Skin epidermis (tissue), 12 donors: ENCODE data around the gene RBL2.

ENCODE experiments used
- H3K27ac ChIP-seq, 21 experiments: fragments of 200-600 bp; sonication (generic) in 11 of 21; one replicate each; pipeline ENCODE4 v1.5.0; 2020; ENCODE audit warnings: mild to moderate bottlenecking in 3 of 21, inconsistent platforms in 2 of 21, moderate library complexity in 2 of 21
- H3K4me3 ChIP-seq, 7 experiments: fragments of 200-600 bp; sonication (generic) in 2 of 7; one replicate each; pipeline ENCODE4 v1.5.0; 2020; ENCODE audit warnings: inconsistent platforms in 2 of 7, mild to moderate bottlenecking in 2 of 7, moderate library complexity in 1 of 7

RBL2 gene

GRCh38 chr16:53449816-53450517 is 15.7 kb downstream of the RBL2 start:
- peak overlapping the region in 1 of 21 experiments; percentile 45 for H3K27ac ChIP-seq
- H3K4me3 ChIP-seq: no peak overlapping the region

GRCh38 chr16:53453928-53454327 is 19.7 kb downstream of the RBL2 start:
- Histone ChIP-seq H3K4me3 (no peak overlapping the region), H3K27ac (peak overlapping the region in 3 of 21 experiments; percentile 4 to 89 (median 14))

DNA sequence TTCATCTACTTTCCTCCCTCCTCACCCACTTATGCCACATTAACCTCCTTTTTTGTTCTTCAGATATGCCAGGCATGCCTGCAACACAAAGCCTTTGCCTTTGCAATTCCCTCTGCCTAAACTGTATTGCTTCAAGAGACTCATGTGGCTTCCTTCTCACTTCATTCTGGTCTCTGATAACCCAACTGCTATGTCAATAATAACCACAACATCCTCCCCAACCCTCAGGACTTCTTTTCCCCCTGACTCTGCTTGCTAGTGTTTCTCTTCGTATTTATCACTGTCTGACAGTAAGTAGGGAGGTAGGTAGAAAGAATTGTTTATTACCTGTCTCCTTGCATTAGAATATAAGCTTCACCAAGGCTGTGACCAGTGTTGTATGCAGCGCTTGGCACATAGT is 22.4 kb downstream of the RBL2 start:
- Histone ChIP-seq H3K4me3 (no peak overlapping the region), H3K27ac (peak overlapping the region in 11 of 21 experiments; percentile 21 to 90 (median 44))

DNA sequence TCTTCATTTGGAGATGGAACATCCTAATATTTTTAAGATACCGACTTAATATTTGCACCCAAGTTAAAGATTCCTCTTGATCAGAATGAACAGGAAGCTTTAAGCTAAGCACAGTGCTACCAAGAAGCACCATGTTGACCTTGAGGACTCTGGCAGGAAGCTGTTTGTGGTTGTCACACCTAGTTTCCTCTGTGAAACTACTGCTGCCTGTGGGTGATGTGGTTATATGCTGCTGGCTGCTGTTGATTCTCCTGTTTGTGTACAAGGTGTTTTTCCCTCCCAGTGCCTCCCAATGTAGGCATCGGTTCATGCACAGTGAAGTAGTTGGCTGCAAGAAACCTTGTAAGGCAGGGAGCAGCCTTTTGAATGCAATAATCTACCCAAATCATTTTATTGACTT is 23.4 kb downstream of the RBL2 start:
- H3K4me3 ChIP-seq: peak overlapping the region in 1 of 7 experiments; percentile 4
- peak overlapping the region in 10 of 21 experiments; percentile 21 to 90 (median 56) for H3K27ac ChIP-seq

DNA sequence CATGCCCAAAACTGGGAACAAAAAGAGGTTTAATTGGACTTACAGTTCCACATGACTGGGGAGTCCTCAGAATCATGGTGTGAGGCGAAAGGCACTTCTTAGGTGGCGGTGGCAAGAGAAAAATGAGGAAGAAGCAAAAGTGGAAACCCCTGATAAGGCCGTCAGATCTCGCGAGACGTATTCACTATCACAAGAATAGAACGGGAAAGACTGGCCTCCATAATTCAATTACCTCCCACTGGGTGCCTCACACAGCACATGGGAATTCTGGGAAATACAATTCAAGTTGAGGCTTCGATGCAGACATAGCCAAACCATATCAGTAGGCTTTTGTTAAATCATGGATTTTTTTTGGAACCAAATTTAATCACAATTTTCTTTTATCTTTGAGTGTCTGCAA is 24.4 kb downstream of the RBL2 start:
- Histone ChIP-seq H3K4me3 (no peak overlapping the region), H3K27ac (peak overlapping the region in 6 of 21 experiments; percentile 5 to 81 (median 52))

DNA sequence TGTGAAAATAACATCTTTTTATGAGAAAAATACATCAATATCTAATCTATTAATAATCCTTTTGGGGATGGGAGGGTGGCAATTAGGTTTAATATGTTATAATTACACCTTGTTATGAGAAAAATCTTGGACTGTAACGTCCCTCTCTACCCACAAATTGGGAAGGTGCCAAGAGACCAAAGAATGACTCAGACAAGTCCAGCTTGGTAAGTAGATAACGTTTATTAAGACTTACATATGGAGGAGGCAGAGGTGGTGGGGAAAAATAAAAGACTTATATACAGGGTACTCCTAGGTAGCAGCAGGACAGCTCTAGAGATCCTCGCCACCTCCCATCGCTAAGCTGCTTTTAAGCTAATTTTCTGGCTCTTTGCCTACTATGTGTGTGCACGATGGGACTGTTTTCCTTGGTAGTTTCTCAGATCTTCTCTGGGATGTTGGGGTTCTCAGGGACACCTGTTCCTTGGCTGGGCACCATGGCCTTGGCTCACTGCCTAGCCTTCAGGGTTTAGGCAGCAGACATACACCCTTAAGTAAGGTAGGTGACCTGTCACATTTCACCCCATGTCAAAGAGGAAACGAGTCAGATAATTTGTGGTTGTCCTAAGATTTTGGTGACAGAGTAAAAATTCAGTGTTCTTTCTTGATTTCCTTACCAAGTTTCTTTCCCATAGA is 31.5 kb downstream of the RBL2 start:
- Histone ChIP-seq H3K4me3 (no peak overlapping the region), H3K27ac (no peak overlapping the region)

GRCh38 chr16:53476867-53477266 is 42.6 kb downstream of the RBL2 start:
- no peak overlapping the region for H3K4me3 ChIP-seq
- H3K27ac ChIP-seq: no peak overlapping the region

DNA sequence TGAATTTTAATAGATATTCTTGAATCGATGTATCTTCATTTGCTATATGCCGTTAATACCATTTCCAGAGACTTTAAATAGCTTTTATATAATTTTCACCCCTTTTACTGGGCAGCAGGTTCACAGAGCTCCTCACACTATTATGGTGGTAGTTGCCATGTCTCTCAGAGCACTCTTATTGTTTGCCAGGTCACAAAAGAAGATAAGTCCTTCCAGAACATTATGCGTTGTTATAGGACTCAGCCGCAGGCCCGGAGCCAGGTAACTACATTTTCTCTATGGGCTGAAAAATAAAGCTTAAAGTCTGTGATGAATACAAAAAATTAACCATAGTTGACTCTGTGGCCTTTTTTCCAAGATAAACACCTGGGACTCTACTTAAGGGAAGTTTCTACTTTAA is 44.7 kb downstream of the RBL2 start:
- Histone ChIP-seq H3K4me3 (no peak overlapping the region), H3K27ac (no peak overlapping the region)

- Histone ChIP-seq H3K4me3 (no peak overlapping the region), H3K27ac (no peak overlapping the region)
Observed at GRCh38 chr16:53480394-53480793, 46.1 kb downstream of the RBL2 start.

- no peak overlapping the region for H3K4me3 ChIP-seq
- H3K27ac ChIP-seq: no peak overlapping the region
Observed at GRCh38 chr16:53482123-53482522, 47.9 kb downstream of the RBL2 start.

DNA sequence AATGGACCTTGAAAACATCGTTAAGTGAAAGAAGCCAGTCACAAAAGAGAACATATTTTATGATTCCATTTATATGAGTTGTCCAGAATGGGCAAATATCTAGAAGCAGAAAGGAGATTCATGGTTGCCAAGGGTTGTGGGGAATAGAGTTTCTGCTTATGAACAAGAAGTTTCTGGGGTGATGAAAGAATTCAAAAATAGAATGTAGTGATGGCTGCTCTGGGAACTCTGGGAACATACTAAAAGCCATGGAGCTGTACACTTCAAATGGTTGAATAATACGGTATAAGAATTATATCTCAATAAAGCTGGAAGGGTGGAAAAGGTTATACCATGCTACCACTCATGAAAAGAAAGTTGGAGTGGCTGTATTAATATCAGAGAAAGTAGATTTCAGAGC is 50.3 kb downstream of the RBL2 start:
- Histone ChIP-seq H3K4me3 (no peak overlapping the region), H3K27ac (no peak overlapping the region)

- no peak overlapping the region for H3K4me3 ChIP-seq
- H3K27ac ChIP-seq: no peak overlapping the region
Observed at GRCh38 chr16:53486230-53486629, 52.0 kb downstream of the RBL2 start.

- Histone ChIP-seq H3K4me3 (no peak overlapping the region), H3K27ac (peak overlapping the region in 1 of 21 experiments; percentile 3)
Observed at GRCh38 chr16:53489755-53490154, 55.5 kb downstream of the RBL2 start.

DNA sequence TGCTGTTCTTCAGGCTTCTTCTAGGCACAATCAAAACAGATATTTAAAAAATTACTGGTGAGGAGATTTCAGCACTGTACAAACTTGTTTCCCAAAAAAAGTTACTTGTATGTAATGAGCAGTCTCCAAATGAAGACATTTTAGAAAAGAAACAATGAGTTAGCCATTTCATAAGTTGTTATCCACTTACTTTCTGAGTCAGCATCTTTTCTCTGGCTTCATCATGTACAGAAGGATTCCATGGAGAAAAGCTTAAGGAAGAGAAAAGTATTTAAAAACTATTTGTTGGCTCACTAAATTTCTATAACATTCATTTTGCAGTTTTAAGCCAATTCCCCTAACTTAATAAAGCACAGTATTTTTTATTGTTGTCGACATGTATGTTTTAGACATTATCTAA is 58.2 kb downstream of the RBL2 start:
- Histone ChIP-seq H3K27ac (no peak overlapping the region), H3K4me3 (no peak overlapping the region)

- H3K27ac ChIP-seq: no peak overlapping the region
- no peak overlapping the region for H3K4me3 ChIP-seq
Observed at GRCh38 chr16:53494636-53495035, 60.4 kb downstream of the RBL2 start.

DNA sequence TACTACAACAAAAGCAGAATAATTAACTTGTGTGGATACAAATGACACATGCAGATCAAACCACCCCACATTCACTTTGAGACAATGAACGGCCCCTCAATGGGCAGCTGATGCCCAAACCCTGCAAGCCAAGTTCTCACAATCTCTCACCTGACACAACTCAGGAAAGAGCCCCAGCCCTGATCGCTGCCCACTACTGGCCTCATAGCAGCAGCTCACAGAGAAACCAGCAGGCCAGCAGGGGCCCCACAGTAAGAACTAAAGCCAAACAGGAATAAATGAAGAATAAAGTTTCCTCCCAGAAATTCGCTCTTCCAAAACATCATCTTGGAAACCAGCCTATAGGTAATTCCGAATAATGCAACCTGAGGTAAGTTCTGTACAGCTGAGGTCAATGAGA is 61.1 kb downstream of the RBL2 start:
- Histone ChIP-seq H3K4me3 (no peak overlapping the region), H3K27ac (no peak overlapping the region)

DNA sequence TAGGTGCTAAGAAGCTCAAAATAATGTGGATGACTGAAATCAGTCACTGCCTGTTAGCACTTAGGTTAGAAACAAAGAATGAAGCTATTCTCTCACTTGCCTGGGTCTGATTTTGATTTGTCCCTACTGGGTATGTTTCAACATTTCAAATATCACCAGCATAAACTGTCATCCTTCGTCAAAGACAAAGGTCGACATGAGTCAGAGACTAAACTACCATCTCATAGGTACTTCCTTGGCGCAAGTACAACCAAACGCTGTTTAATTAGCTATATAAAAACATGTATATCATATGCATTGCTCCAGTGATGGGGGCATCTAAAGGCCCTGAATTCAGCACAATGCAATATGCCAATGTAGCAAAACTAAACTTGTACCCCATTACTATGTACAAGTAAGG is 64.7 kb downstream of the RBL2 start:
- no peak overlapping the region for H3K4me3 ChIP-seq
- no peak overlapping the region for H3K27ac ChIP-seq

- Histone ChIP-seq H3K4me3 (peak overlapping the region in 5 of 7 experiments; percentile 65 to 93 (median 93)), H3K27ac (peak overlapping the region in 7 of 21 experiments; percentile 69 to 96 (median 89))
Observed at GRCh38 chr16:53501216-53501859, 67.1 kb downstream of the RBL2 start.

DNA sequence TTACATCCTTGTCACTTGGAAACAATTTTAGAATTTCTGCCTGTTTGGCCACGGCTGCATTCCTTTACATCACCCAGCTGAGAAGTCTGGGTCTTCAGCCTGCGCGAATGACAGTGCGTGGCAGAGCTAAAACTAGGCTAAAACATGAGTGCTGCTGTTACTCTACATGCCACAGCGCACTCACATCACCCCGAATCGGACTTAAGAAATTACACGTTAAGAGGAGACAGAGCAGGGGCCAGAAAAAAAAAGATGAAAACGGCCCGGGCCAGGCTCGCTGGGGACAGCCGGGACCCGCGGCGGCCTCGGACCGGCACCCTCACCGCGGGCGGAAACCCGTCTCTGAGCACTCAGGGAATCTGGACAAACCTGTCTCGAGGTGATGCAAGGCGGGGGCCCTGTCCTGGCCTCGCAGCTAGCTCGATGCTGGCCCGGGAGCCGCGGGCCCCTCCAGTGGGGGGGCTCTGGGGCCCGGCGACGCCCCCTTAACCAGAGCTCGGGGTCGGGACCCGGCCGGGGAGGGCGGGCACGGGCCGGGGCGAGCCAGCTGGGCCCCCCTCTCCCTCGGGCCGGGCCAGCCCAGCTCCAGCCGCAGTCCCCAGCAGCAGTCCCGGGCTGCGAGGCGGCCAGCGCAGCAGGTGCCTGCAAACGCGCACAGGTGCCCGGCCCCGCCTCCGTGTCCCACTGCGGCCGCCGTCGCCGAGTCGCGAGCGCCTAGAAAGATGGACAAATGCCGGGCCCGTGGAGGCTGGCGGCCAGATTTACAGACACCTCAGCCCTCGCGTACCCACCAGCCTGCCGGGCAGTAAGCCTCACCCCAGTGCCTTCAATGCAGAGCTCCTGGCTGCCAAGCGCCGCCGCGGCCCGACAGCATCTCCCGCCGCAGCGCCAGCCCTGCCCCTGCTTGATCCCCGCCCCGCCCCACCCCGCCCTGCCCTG is 68.3 kb downstream of the RBL2 start, which contains the start of gene AKTIP:
Gene AKTIP (minus strand): TSS at position 879 of the 939 bp plus-strand sequence. CDS start 2,950 bp downstream, outside the sequence.
- peak within 1 kb of the TSS; percentile 73 to 97 (median 90) for H3K27ac ChIP-seq
- H3K4me3 ChIP-seq: peak within 1 kb of the TSS; percentile 65 to 94 (median 93)
